ENCODE results near the gene FBXL17. TPM values are rescaled to one million over a fixed set of nuclear protein-coding genes. Genes with fewer than 3 reads are reported as not detected.

The FBXL17 gene
- total and polyA plus RNA-seq, 2 of the 13 experiments (the other 11 are each of a cell fraction or from before 2014, with no cell fraction given), result 3.0 to 7.9 TPM

GRCh38 chr5:108381954-108382783 lies at the start of gene FBXL17 (continued):
- TF ChIP-seq MAZ (IDR thresholded peaks at IDR 0.05; ENCODE audit: borderline replicate concordance, low read depth, low read length), result peak; percentile 29; the same call in 1 of the 2 replicates
- TF ChIP-seq MAZ (CRISPR knock-in tag; IDR thresholded peaks at IDR 0.05; ENCODE audit: low read depth), result peak; percentile 72
- TF ChIP-seq ZNF616 (CRISPR knock-in tag; IDR thresholded peaks at IDR 0.05; ENCODE audit: low read depth), result peak; percentile 87; the same call in 1 of the 2 replicates
- TF ChIP-seq ZNF550 (CRISPR knock-in tag; IDR thresholded peaks at IDR 0.05; ENCODE audit: borderline replicate concordance), result no peak
- TF ChIP-seq ZNF678 (CRISPR knock-in tag; IDR thresholded peaks at IDR 0.05), result no peak
- peak; percentile 15; the same call in 1 of the 2 replicates for TF ChIP-seq CTCF (CRISPR knock-in tag; IDR thresholded peaks at IDR 0.05)
- peak; percentile 87 for TF ChIP-seq ZNF574 (CRISPR knock-in tag; IDR thresholded peaks at IDR 0.05)
- TF ChIP-seq ZNF207 (IDR thresholded peaks at IDR 0.05; ENCODE audit: borderline replicate concordance), result no peak
- TF ChIP-seq ZBTB43 (CRISPR knock-in tag; conservative IDR thresholded peaks at IDR 0.05), result peak; percentile 75; the same call in 1 of the 2 replicates
- TF ChIP-seq TIGD3 (CRISPR knock-in tag; IDR thresholded peaks at IDR 0.05; ENCODE audit: borderline replicate concordance), result peak; percentile 36; the same call in 1 of the 2 replicates
- 0 out of 2 replicates have a peak, but pooled peaks have one; percentile 34 for TF ChIP-seq BRD4 (CRISPR knock-in tag; IDR thresholded peaks at IDR 0.05)
- peak; percentile 95 for TF ChIP-seq SNAPC2 (CRISPR knock-in tag; IDR thresholded peaks at IDR 0.05)
- peak; percentile 83 for TF ChIP-seq ZNF607 (CRISPR knock-in tag; IDR thresholded peaks at IDR 0.05; ENCODE audit: borderline replicate concordance)
- peak; percentile 75 for TF ChIP-seq RXRB (CRISPR knock-in tag; IDR thresholded peaks at IDR 0.05; ENCODE audit: borderline replicate concordance)
- peak; percentile 80; the same call in 1 of the 2 replicates for TF ChIP-seq ELF1 (CRISPR knock-in tag; IDR thresholded peaks at IDR 0.05)
- TF ChIP-seq SNAPC5 (CRISPR knock-in tag; IDR thresholded peaks at IDR 0.05; ENCODE audit: borderline replicate concordance), result peak; percentile 88; the same call in 1 of the 2 replicates
- no peak for TF ChIP-seq ZNF382 (CRISPR knock-in tag; IDR thresholded peaks at IDR 0.05; ENCODE audit: borderline replicate concordance)
- TF ChIP-seq REL (CRISPR knock-in tag; conservative IDR thresholded peaks at IDR 0.05), result 0 out of 2 replicates have a peak, but pooled peaks have one; percentile 60
- TF ChIP-seq DR1 (CRISPR knock-in tag; IDR thresholded peaks at IDR 0.05), result peak; percentile 90
- TF ChIP-seq REPIN1 (CRISPR knock-in tag; IDR thresholded peaks at IDR 0.05; ENCODE audit: borderline replicate concordance, low read depth), result peak; percentile 97
- TF ChIP-seq ZNF790 (CRISPR knock-in tag; IDR thresholded peaks at IDR 0.05; ENCODE audit: borderline replicate concordance), result no peak; the same call in 1 of the 2 replicates
